OCI-LY1 (cell line): ENCODE data around the gene ABCB8.

Source experiments
- H2AFZ ChIP-seq: fragments of 200-600 bp; sonication (generic), shearing (Covaris generic); 2 replicates; pipeline ENCODE4 v1.6.0; 2014; ENCODE audit warnings: antibody characterized with exemption, mild to moderate bottlenecking, low read length
- H3F3A ChIP-seq: fragments of 200-600 bp; sonication (generic), shearing (Covaris generic); 2 replicates; pipeline ENCODE4 v1.6.0; 2014; ENCODE audit warnings: mild to moderate bottlenecking, antibody characterized with exemption, low read length, moderate library complexity; ENCODE audit not compliant: insufficient read depth
- H3K27ac ChIP-seq: fragments of 200-600 bp; sonication (generic); 2 replicates; pipeline ENCODE4 v1.5.1; 2014; ENCODE audit warnings: low read length, mixed run types, mild to moderate bottlenecking, low read depth; ENCODE audit not compliant: poor library complexity, severe bottlenecking
- H3K27me3 ChIP-seq: fragments of 200-600 bp; sonication (generic); 2 replicates; pipeline ENCODE4 v1.6.0; 2014; ENCODE audit warnings: antibody characterized with exemption, mild to moderate bottlenecking, low read length, moderate library complexity; ENCODE audit not compliant: insufficient read depth
- H3K36me3 ChIP-seq: fragments of 200-600 bp; sonication (generic); 2 replicates; pipeline ENCODE4 v1.6.1; 2014; ENCODE audit warnings: mild to moderate bottlenecking, antibody characterized with exemption, low read length, moderate library complexity, mixed read lengths; ENCODE audit not compliant: insufficient read depth
- H3K4me1 ChIP-seq: fragments of 200-600 bp; sonication (generic); 2 replicates; pipeline ENCODE4 v1.5.1; 2014; ENCODE audit warnings: mild to moderate bottlenecking, low read length, moderate library complexity; ENCODE audit not compliant: insufficient read depth, severe bottlenecking
- H3K4me2 ChIP-seq: fragments of 200-600 bp; sonication (generic), shearing (Covaris generic); 2 replicates; pipeline ENCODE4 v1.6.1; 2014; ENCODE audit warnings: low read length
- H3K4me3 ChIP-seq: fragments of 200-600 bp; sonication (generic); 2 replicates; pipeline ENCODE4 v1.5.1; 2014; ENCODE audit warnings: low read length, low read depth, mild to moderate bottlenecking, mixed read lengths; ENCODE audit not compliant: poor library complexity, severe bottlenecking
- H3K79me2 ChIP-seq: fragments of 200-600 bp; shearing (Covaris generic); 2 replicates; pipeline ENCODE4 v1.6.1; 2016; ENCODE audit warnings: mixed run types, low read length, mixed read lengths; ENCODE audit not compliant: insufficient read depth
- H3K9ac ChIP-seq: fragments of 200-600 bp; sonication (generic), shearing (Covaris generic); 2 replicates; pipeline ENCODE4 v1.6.1; 2014; ENCODE audit warnings: mild to moderate bottlenecking, low read length, mixed read lengths
- H3K9me2 ChIP-seq: fragments of 200-600 bp; sonication (generic), shearing (Covaris generic); 2 replicates; pipeline ENCODE4 v1.6.1; 2014; ENCODE audit warnings: low read depth, mild to moderate bottlenecking, low read length, mixed read lengths
- H3K9me3 ChIP-seq: fragments of 200-600 bp; shearing (Covaris generic); 2 replicates; pipeline ENCODE4 v1.6.1; 2014; ENCODE audit warnings: low read length, mixed read lengths
- H4K20me1 ChIP-seq: fragments of 200-600 bp; sonication (generic), shearing (Covaris generic); 2 replicates; pipeline ENCODE4 v1.6.0; 2016; ENCODE audit warnings: mild to moderate bottlenecking, low read length; ENCODE audit not compliant: insufficient read depth
- EZH2 ChIP-seq: fragments of 200-600 bp; sonication (generic), shearing (Covaris generic); IDR thresholded peaks from 2 replicates; pipeline ENCODE4 v1.8.0; 2017; ENCODE audit warnings: borderline replicate concordance, mixed run types, mild to moderate bottlenecking, antibody characterized with exemption, low read length, moderate library complexity, mixed read lengths
- TF ChIP-seq, protein P1 (sequence below): fragments of 200-600 bp; sonication (generic), shearing (Covaris generic); IDR thresholded peaks from 2 replicates; pipeline ENCODE4 v1.5.1; 2017; ENCODE audit warnings: mild to moderate bottlenecking, antibody characterized with exemption, low read length, moderate library complexity, mixed read lengths

Gene ABCB8

DNA sequence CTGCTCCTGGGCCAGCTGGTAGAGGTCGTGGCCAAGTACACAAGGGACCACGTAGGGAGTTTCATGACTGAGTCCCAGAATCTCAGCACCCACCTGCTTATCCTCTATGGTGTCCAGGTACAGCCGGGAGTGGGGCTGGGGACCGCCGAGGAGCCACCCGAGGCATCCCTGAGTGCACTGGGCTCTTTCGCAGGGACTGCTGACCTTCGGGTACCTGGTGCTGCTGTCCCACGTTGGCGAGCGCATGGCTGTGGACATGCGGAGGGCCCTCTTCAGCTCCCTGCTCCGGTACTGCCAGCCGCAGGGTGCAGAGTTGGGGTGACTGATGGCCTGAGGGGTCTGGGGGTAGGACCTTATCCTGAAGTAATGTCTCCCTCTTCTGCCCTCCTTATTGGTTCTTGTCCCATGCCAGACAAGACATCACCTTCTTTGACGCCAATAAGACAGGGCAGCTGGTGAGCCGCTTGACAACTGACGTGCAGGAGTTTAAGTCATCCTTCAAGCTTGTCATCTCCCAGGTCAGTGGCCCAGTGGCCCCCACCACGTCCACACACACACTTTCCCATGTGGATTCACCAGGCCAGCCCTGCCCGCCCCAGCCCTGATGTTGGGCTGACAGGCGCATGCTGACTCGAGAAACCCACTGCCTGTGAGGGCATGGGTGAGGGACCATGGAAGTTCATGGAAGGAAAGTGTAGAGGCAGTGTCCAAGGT lies 6.2 kb downstream of the ABCB8 start:
- Histone ChIP-seq H3K4me2 (no peak overlapping the region), H3K79me2 (no peaks in the 10 kb centered on the region), H2AFZ (no peak overlapping the region), H3K9ac (no peak overlapping the region), H3F3A (no peaks in the 10 kb centered on the region), H3K4me1 (peaks cover 7% of the 10 kb centered on the region), H3K27me3 (no peaks in the 10 kb centered on the region), H3K9me3 (no peaks in the 10 kb centered on the region), H3K4me3 (no peak overlapping the region), H4K20me1 (no peaks in the 10 kb centered on the region), H3K36me3 (peaks cover 39% of the 10 kb centered on the region; the same call in 1 of the 2 replicates), H3K27ac (no peak overlapping the region), H3K9me2 (no peaks in the 10 kb centered on the region)
- no peak for TF ChIP-seq EZH2
- TF ChIP-seq, protein P1, sequence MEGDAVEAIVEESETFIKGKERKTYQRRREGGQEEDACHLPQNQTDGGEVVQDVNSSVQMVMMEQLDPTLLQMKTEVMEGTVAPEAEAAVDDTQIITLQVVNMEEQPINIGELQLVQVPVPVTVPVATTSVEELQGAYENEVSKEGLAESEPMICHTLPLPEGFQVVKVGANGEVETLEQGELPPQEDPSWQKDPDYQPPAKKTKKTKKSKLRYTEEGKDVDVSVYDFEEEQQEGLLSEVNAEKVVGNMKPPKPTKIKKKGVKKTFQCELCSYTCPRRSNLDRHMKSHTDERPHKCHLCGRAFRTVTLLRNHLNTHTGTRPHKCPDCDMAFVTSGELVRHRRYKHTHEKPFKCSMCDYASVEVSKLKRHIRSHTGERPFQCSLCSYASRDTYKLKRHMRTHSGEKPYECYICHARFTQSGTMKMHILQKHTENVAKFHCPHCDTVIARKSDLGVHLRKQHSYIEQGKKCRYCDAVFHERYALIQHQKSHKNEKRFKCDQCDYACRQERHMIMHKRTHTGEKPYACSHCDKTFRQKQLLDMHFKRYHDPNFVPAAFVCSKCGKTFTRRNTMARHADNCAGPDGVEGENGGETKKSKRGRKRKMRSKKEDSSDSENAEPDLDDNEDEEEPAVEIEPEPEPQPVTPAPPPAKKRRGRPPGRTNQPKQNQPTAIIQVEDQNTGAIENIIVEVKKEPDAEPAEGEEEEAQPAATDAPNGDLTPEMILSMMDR, result no peak

DNA sequence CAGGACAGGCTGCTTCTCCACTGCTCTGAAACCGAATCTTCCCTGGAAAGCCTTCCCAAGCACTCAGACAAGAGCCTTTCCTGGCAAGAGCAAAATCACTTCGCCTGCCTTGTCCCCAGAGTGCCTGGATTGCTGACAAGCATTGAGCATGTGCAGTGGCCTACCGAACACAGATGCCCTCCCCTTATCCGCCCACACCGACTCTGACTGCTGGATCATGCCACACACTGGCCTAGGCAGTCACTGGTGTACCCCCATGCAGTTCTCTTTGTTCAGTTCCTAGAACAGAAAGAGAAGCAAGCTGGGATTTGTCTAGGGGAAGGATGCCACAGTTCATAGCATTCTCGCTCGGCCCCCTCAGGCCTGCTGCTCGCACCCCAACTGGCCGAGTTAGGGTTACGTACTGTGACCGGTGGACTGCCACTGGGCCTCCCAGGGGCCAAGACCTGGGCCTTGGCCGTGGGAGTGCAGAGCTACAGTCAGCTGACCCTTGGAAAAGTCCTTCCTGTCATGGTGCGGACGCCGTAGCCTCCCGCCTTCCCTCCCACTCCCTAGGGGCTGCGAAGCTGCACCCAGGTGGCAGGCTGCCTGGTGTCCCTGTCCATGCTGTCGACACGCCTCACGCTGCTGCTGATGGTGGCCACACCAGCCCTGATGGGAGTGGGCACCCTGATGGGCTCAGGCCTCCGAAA lies 6.9 kb downstream of the ABCB8 start:
- no peak for TF ChIP-seq EZH2
- TF ChIP-seq, protein P1, result no peak
- H3K4me3 ChIP-seq, result no peak overlapping the region
- no peaks in the 10 kb centered on the region for H3K27me3 ChIP-seq
- no peaks in the 10 kb centered on the region for H3K9me2 ChIP-seq
- no peak overlapping the region for H3K9ac ChIP-seq
- no peaks in the 10 kb centered on the region for H4K20me1 ChIP-seq
- no peak overlapping the region for H3K27ac ChIP-seq
- H2AFZ ChIP-seq, result no peak overlapping the region
- no peak overlapping the region for H3K4me2 ChIP-seq
- H3K36me3 ChIP-seq, result peaks cover 39% of the 10 kb centered on the region; the same call in 1 of the 2 replicates
- no peaks in the 10 kb centered on the region for H3K79me2 ChIP-seq
- no peaks in the 10 kb centered on the region for H3F3A ChIP-seq
- H3K9me3 ChIP-seq, result no peaks in the 10 kb centered on the region
- H3K4me1 ChIP-seq, result no peaks in the 10 kb centered on the region

DNA sequence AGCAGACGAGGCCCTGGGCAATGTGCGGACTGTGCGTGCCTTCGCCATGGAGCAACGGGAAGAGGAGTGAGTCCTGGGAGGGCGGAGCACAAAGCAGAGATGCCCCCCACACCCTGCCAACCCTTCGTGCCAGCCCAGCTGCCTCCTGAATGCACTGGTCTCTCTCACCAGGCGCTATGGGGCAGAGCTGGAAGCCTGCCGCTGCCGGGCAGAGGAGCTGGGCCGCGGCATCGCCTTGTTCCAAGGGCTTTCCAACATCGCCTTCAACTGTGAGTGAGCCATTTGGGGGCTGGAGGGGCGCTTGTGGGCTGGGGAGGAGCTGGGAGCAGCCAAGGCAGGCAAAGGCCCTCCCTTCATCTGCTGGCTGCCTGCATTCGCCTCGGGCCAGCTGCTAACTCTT lies 7.7 kb downstream of the ABCB8 start:
- Histone ChIP-seq H3K4me3 (no peak overlapping the region), H3K9ac (no peak overlapping the region), H3K4me2 (no peak overlapping the region), H3K9me2 (no peaks in the 10 kb centered on the region), H3K4me1 (no peaks in the 10 kb centered on the region), H3K27ac (no peak overlapping the region), H3K27me3 (no peaks in the 10 kb centered on the region), H2AFZ (no peak overlapping the region), H3K9me3 (no peaks in the 10 kb centered on the region), H4K20me1 (no peaks in the 10 kb centered on the region), H3K79me2 (no peaks in the 10 kb centered on the region), H3K36me3 (peaks cover 39% of the 10 kb centered on the region; the same call in 1 of the 2 replicates), H3F3A (no peaks in the 10 kb centered on the region)
- TF ChIP-seq, protein P1, result no peak
- TF ChIP-seq EZH2, result no peak
